Bronchial epithelial cell (primary cell): ENCODE data around the gene GPALPP1. TPM values are rescaled to one million over a fixed set of nuclear protein-coding genes. Genes with fewer than 3 reads are reported as not detected.
"Not testable (repeated sequence)": the region's sequence is repeated elsewhere in the genome, so short reads cannot be mapped to it uniquely, and the experiment has no call there.

Experiments
- DNase-seq: peaks from one replicate; pipeline ENCODE4 v3.0.0-alpha.2; 2010; ENCODE audit warnings: low read depth
- FAIRE-seq: peaks from 2 replicates; lab custom pipeline; 2011; peaks lifted over from hg19 to GRCh38; lab: Jason Lieb, UNC
- H3K27me3 ChIP-seq: 2 replicates; pipeline ENCODE4 v1.5.1; 2011; ENCODE audit warnings: low read length; ENCODE audit not compliant: control insufficient read depth, insufficient read depth
- H3K36me3 ChIP-seq: 2 replicates; pipeline ENCODE4 v1.5.1; 2011; ENCODE audit warnings: low read length; ENCODE audit not compliant: control insufficient read depth, insufficient read depth
- H3K4me3 ChIP-seq: 2 replicates; pipeline ENCODE4 v1.5.1; 2011; ENCODE audit warnings: mild to moderate bottlenecking, low read depth, low read length, control low read depth
- total RNA-seq: library from RNA; depleted of rRNA; stranded (reverse); fragments of >200 nt; gene quantifications from 2 replicates; pipeline ENCODE4 v1.2.1, GENCODE V29; 2014
- TF ChIP-seq, protein P1 (sequence below): IDR thresholded peaks from 2 replicates; pipeline ENCODE4 v1.5.1; 2011; ENCODE audit warnings: mild to moderate bottlenecking, moderate library complexity, low read length, control low read depth, inconsistent platforms; ENCODE audit not compliant: insufficient read depth, severe bottlenecking

Gene GPALPP1
- total RNA-seq, 1 donor from 2014 or later: 16.1 TPM

DNA sequence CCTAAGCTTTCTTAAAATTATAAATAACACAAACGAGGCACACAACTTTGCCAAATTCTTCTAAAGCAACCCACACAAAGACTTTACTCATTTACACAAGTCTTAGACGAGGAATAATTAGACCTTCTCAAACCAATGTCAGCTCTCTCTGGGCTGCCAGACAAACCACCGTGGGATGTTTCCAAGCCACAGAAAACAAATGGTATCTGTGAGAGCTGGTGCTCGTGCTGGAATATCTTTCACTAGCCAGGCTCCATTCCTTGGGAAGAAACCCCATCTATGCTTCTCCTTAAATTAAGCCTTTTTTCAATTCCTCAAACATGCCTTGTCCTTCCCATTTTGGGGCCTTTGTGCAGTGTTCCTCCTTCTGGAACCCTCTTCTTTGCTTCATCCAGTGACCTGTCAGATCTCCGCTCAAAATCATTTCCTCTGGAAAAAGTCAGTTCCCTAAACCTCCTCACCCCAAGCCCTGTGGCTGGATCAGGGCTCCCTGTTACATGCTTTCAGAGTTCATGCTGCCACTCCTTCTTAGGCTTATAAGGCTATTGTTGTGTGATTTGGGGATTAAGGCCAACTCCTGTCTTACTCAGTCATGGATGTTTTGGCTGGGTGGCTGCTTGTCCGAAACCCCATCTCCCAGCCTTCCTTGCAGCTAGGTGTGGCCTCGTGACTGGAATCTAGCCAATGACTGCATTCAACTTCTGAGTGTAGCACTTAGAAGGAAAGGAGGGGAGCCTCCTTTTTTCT lies 66.7 kb downstream of the GPALPP1 start:
- no peak overlapping the region for H3K4me3 ChIP-seq

DNA sequence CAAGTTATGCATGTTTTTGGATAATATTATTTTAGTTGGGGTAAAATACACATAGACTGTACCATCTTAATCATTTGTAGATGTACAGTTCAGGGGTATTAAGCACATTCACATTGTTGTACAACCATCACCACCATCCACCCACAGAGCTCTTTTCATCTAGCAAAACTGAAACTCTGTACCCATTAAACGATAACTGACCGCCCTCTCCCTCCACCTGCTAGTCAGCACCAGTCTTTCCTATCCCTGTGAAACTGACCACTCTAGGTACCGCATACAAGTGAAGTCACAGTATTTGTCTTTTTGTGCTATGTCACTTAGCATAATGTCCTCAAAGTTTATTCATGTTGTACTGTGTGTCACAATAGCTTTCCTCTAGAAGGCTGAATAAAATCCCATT lies 70.7 kb downstream of the GPALPP1 start:
- H3K36me3 ChIP-seq: no peaks in the 10 kb centered on the region
- H3K27me3 ChIP-seq: no peaks in the 10 kb centered on the region
- no peak overlapping the region for H3K4me3 ChIP-seq
- TF ChIP-seq, protein P1, sequence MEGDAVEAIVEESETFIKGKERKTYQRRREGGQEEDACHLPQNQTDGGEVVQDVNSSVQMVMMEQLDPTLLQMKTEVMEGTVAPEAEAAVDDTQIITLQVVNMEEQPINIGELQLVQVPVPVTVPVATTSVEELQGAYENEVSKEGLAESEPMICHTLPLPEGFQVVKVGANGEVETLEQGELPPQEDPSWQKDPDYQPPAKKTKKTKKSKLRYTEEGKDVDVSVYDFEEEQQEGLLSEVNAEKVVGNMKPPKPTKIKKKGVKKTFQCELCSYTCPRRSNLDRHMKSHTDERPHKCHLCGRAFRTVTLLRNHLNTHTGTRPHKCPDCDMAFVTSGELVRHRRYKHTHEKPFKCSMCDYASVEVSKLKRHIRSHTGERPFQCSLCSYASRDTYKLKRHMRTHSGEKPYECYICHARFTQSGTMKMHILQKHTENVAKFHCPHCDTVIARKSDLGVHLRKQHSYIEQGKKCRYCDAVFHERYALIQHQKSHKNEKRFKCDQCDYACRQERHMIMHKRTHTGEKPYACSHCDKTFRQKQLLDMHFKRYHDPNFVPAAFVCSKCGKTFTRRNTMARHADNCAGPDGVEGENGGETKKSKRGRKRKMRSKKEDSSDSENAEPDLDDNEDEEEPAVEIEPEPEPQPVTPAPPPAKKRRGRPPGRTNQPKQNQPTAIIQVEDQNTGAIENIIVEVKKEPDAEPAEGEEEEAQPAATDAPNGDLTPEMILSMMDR: no peak
- DNase-seq: no peak
- FAIRE-seq: no peak

More for the DNA sequence above, 66.7 kb downstream of the GPALPP1 start:
- DNase-seq (peak; percentile 83), FAIRE-seq (peak; percentile 93)
- Histone ChIP-seq H3K36me3 (no peaks in the 10 kb centered on the region), H3K27me3 (no peaks in the 10 kb centered on the region)
- TF ChIP-seq, protein P1: no peak

- DNase-seq (no peak), FAIRE-seq (no peak)
- Histone ChIP-seq H3K36me3 (no peaks in the 10 kb centered on the region), H3K4me3 (no peak overlapping the region), H3K27me3 (no peaks in the 10 kb centered on the region)
- TF ChIP-seq, protein P1: no peak
Observed at GRCh38 chr13:45063261-45063860, 74.0 kb downstream of the GPALPP1 start.

DNA sequence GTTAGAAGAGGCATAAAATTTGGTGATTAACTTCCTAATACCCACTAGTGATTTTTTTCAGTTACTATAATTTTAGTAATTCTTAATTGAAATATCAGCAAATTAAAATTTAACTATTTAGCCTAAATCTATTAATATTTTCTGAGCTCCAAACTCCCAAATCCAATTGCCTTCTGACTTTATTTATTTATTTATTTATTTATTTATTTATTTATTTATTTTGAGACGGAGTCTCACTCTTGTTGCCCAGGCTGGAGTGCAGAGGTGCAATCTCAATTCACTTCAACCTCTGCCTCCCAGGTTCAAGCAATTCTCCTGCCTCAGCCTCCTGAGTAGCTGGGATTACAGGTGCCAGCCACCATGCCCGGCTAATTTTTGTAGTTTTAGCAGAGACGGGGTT lies 74.6 kb downstream of the GPALPP1 start:
- DNase-seq, H3K4me3 ChIP-seq: not testable (repeated sequence)

DNA sequence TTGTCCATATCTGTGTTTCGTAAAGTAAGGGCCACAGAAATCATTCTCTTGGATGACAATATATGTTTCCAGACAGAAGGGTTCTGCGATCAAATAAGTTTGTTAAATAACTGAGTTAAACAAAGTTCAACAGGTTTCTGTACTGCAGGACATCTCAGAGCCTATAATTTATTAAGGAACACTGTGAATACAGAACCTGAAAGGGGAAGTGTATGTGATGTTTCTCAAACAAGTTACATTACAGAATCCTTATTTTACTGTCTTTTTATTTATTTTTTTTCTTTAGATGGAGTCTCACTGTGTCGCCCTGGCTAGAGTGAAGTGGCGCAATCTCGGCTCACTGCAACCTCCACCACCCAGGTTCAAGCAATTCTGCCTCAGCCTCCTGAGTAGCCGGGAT lies 75.6 kb downstream of the GPALPP1 start:
- H3K27me3 ChIP-seq: no peaks in the 10 kb centered on the region
- no peak overlapping the region for H3K4me3 ChIP-seq
- DNase-seq (no peak), FAIRE-seq (no peak)
- TF ChIP-seq, protein P1: no peak
- H3K36me3 ChIP-seq: no peaks in the 10 kb centered on the region

More for the DNA sequence above, 74.6 kb downstream of the GPALPP1 start:
- H3K36me3 ChIP-seq, FAIRE-seq, H3K27me3 ChIP-seq: not testable (repeated sequence)
